PC-3 (cell line): ENCODE results near the gene RAX. TPM values are rescaled to one million over a fixed set of nuclear protein-coding genes. Genes with fewer than 3 reads are reported as not detected.
A peak's percentile ranks its signal among the peaks of the same experiment; 100 is the strongest.

ENCODE experiments used
- ATAC-seq: fragments of 200-7000 bp; cut with Tn5 transposase; 2 replicates; pipeline ENCODE4 v1.9.1; 2020; ENCODE audit warnings: mild to moderate bottlenecking, moderate library complexity
- BruUV-seq: library from RNA; stranded (reverse); fragments of 400-500 nt; replicated peaks from 2 replicates; lab custom pipeline; 2021; lab: Mats Ljungman, UMichigan
- CTCF ChIA-PET: fragments of 300-600 bp; sonication (Branson Sonifier 250); formaldehyde crosslinking; loops from one replicate; lab custom pipeline; 2022; ENCODE audit warnings: antibody characterized with exemption; lab: Charles Lee
- POLR2A ChIA-PET: fragments of 300-600 bp; sonication (Branson Sonifier 250); formaldehyde crosslinking; loops from one replicate; lab custom pipeline; 2022; ENCODE audit warnings: antibody characterized with exemption; ENCODE audit not compliant: unreplicated experiment; lab: Charles Lee
- DNase-seq: peaks from one replicate; pipeline ENCODE4 v3.0.0-alpha.2; 2015
- H2AFZ ChIP-seq: fragments of 300-600 bp; sonication (generic); 2 replicates; pipeline ENCODE4 v1.6.0; 2016; ENCODE audit warnings: antibody characterized with exemption, low read length
- H3F3A ChIP-seq: fragments of 300-600 bp; sonication (generic); one replicate; pipeline ENCODE4 v1.6.0; 2017; ENCODE audit warnings: antibody characterized with exemption, low read length, control low read depth, mild to moderate bottlenecking; ENCODE audit not compliant: unreplicated experiment
- H3K27ac ChIP-seq: fragments of 300-600 bp; sonication (generic); 2 replicates; pipeline ENCODE4 v1.5.1; 2016; ENCODE audit warnings: mild to moderate bottlenecking, low read length
- H3K27me3 ChIP-seq: fragments of 300-600 bp; sonication (generic); 2 replicates; pipeline ENCODE4 v1.6.1; 2016; ENCODE audit warnings: low read length, mixed read lengths
- H3K36me3 ChIP-seq: fragments of 300-600 bp; sonication (generic); 2 replicates; pipeline ENCODE4 v1.6.1; 2016; ENCODE audit warnings: low read depth, mixed run types, low read length, mixed read lengths
- H3K4me1 ChIP-seq: fragments of 300-600 bp; sonication (generic); 2 replicates; pipeline ENCODE4 v1.5.1; 2016; ENCODE audit warnings: low read length; ENCODE audit not compliant: insufficient read depth
- H3K4me2 ChIP-seq: fragments of 300-600 bp; sonication (generic); 2 replicates; pipeline ENCODE4 v1.6.0; 2016; ENCODE audit warnings: low read length
- H3K4me3 ChIP-seq: fragments of 300-600 bp; sonication (generic); 2 replicates; pipeline ENCODE4 v1.5.1; 2016; ENCODE audit warnings: mild to moderate bottlenecking, low read length, mixed read lengths
- H3K79me2 ChIP-seq: fragments of 300-600 bp; sonication (generic); 2 replicates; pipeline ENCODE4 v1.6.1; 2017; ENCODE audit warnings: low read length, mixed read lengths
- H3K9ac ChIP-seq: fragments of 300-600 bp; sonication (generic); 2 replicates; pipeline ENCODE4 v1.6.0; 2016; ENCODE audit warnings: mild to moderate bottlenecking, low read length
- H3K9me2 ChIP-seq: fragments of 300-600 bp; sonication (generic); replicated peaks from 2 replicates; pipeline ENCODE4 v1.6.1; 2016; ENCODE audit warnings: mixed run types, low read length, mixed read lengths
- H3K9me3 ChIP-seq: fragments of 300-600 bp; sonication (generic); 2 replicates; pipeline ENCODE4 v1.6.1; 2016; ENCODE audit warnings: low read length, mixed read lengths
- H4K20me1 ChIP-seq: fragments of 300-600 bp; sonication (generic); 2 replicates; pipeline ENCODE4 v1.6.1; 2016; ENCODE audit warnings: low read length, mixed read lengths
- CTCF ChIP-seq: fragments of 300-600 bp; sonication (generic); conservative IDR thresholded peaks from 2 replicates; pipeline ENCODE4 v1.5.1; 2017; ENCODE audit warnings: antibody characterized with exemption, low read depth, mild to moderate bottlenecking, low read length
- EZH2 ChIP-seq: fragments of 300-600 bp; sonication (generic); IDR thresholded peaks from one replicate; pipeline ENCODE4 v1.6.1; 2017; ENCODE audit warnings: antibody characterized with exemption, mild to moderate bottlenecking, low read length; ENCODE audit not compliant: unreplicated experiment
- EZH2phosphoT487 ChIP-seq: fragments of 300-600 bp; sonication (generic); IDR thresholded peaks from 2 replicates; pipeline ENCODE4 v1.6.1; 2018; ENCODE audit warnings: mild to moderate bottlenecking, antibody characterized with exemption, low read length, borderline replicate concordance
- intact Hi-C: fragments of 100-400 bp; cut with micrococcal nuclease; formaldehyde crosslinking; loops from 2 replicates; pipeline ENCODE4 v1.9.0; 2023
- total RNA-seq: library from RNA; depleted of rRNA; stranded (reverse); fragments of >200 nt; gene quantifications from 2 replicates; pipeline ENCODE4 v1.2.3, GENCODE V29; 2014

Gene RAX
- total RNA-seq, 1 experiment from 2014 or later, result not detected

- no peak overlapping the region for H3K27ac ChIP-seq
- H3F3A ChIP-seq, result no peaks in the 10 kb centered on the region
- intact Hi-C loops, result no loop called here
- BruUV-seq, result no TSS peak
- H3K79me2 ChIP-seq, result no peaks in the 10 kb centered on the region
- no peak for ATAC-seq
- ChIA-PET CTCF (interaction anchor here (0.6 kb wide), 1 partner anchor 19 kb away, joined by 3 read pairs; no protein-coding TSS in a partner anchor), POLR2A (no interaction called here)
- no peak for TF ChIP-seq EZH2phosphoT487
- no peak for TF ChIP-seq CTCF
- no peak for TF ChIP-seq EZH2
- DNase-seq, result no peak
- H3K9me2 ChIP-seq, result no peaks in the 10 kb centered on the region
- H3K4me1 ChIP-seq, result peaks cover 24% of the 10 kb centered on the region
- H3K27me3 ChIP-seq, result 0 out of 2 replicates have a peak, but pooled peaks cover 3% of the 10 kb centered on the region
- H3K9me3 ChIP-seq, result no peaks in the 10 kb centered on the region
- H3K4me3 ChIP-seq, result no peak overlapping the region
- no peaks in the 10 kb centered on the region for H4K20me1 ChIP-seq
- H3K36me3 ChIP-seq, result no peaks in the 10 kb centered on the region
- H3K4me2 ChIP-seq, result no peak overlapping the region
- no peak overlapping the region for H3K9ac ChIP-seq
- H2AFZ ChIP-seq, result no peak overlapping the region
Observed at GRCh38 chr18:59229701-59230443, 43.4 kb downstream of the RAX start.

GRCh38 chr18:59229191-59229590, 44.1 kb downstream of the RAX start:
- Histone ChIP-seq H3K9me2 (no peaks in the 10 kb centered on the region), H2AFZ (no peak overlapping the region), H3F3A (no peaks in the 10 kb centered on the region), H3K79me2 (no peaks in the 10 kb centered on the region), H3K36me3 (no peaks in the 10 kb centered on the region), H3K4me2 (peak overlapping the region; percentile 62), H3K4me1 (peaks cover 24% of the 10 kb centered on the region), H3K9ac (no peak overlapping the region), H4K20me1 (no peaks in the 10 kb centered on the region), H3K27me3 (0 out of 2 replicates have a peak, but pooled peaks cover 6% of the 10 kb centered on the region), H3K27ac (no peak overlapping the region), H3K9me3 (no peaks in the 10 kb centered on the region), H3K4me3 (no peak overlapping the region)
- TF ChIP-seq CTCF (no peak), EZH2phosphoT487 (no peak), EZH2 (no peak)
- ATAC-seq, result peak; percentile 58
- CTCF ChIA-PET, result no interaction called here
- BruUV-seq, result no TSS peak
- POLR2A ChIA-PET, result no interaction called here
- intact Hi-C loops, result no loop called here
- DNase-seq, result peak; percentile 56

- H3K79me2 ChIP-seq, result no peaks in the 10 kb centered on the region
- peaks cover 14% of the 10 kb centered on the region for H3K27me3 ChIP-seq
- no peak overlapping the region for H3K27ac ChIP-seq
- no peaks in the 10 kb centered on the region for H3K9me2 ChIP-seq
- POLR2A ChIA-PET, result no interaction called here
- H3K4me1 ChIP-seq, result peaks cover 24% of the 10 kb centered on the region
- H3K9me3 ChIP-seq, result no peaks in the 10 kb centered on the region
- intact Hi-C loops, result no loop called here
- H3K36me3 ChIP-seq, result no peaks in the 10 kb centered on the region
- H2AFZ ChIP-seq, result no peak overlapping the region
- BruUV-seq, result no TSS peak
- CTCF ChIA-PET, result no interaction called here
- ATAC-seq (peak; percentile 89), DNase-seq (peak; percentile 63)
- H3F3A ChIP-seq, result no peaks in the 10 kb centered on the region
- H3K4me2 ChIP-seq, result peak overlapping the region; percentile 62
- no peak overlapping the region for H3K9ac ChIP-seq
- TF ChIP-seq EZH2, result no peak
- TF ChIP-seq CTCF, result no peak
- TF ChIP-seq EZH2phosphoT487, result no peak
- no peaks in the 10 kb centered on the region for H4K20me1 ChIP-seq
- no peak overlapping the region for H3K4me3 ChIP-seq
Observed at GRCh38 chr18:59228351-59228750, 44.9 kb downstream of the RAX start.
